Inferior parietal cortex (tissue), 1 donor: Measurements from ENCODE around the gene CPEB2.
A peak's percentile ranks its signal among the peaks of the same experiment; 100 is the strongest.
"Not testable (repeated sequence)": the region's sequence is repeated elsewhere in the genome, so short reads cannot be mapped to it uniquely, and the experiment has no call there.

Source experiments
- DNase-seq: peaks from one replicate; pipeline ENCODE4 v3.0.0-alpha.2; 2016; ENCODE audit errors: extremely low spot score

The CPEB2 gene

DNA sequence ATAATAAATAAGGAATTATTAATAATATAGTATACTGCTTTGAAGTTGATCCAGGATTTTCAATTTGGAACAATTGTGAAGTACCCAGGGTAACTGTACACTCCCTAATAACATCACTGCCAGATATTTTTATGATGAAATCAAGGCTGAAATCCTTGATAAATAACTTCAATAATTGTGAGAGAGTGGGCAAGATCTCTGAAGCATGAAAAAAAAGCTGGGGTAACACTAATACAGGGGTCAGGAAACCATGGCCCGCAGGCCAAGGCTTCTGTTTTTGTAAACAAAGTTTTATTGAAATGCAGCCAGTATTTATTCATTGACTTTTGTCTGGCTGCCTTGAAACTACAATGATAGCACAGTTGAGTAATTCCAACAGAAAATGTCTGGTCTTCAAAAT is 41.6 kb downstream of the CPEB2 start:
- DNase-seq = no peak

DNA sequence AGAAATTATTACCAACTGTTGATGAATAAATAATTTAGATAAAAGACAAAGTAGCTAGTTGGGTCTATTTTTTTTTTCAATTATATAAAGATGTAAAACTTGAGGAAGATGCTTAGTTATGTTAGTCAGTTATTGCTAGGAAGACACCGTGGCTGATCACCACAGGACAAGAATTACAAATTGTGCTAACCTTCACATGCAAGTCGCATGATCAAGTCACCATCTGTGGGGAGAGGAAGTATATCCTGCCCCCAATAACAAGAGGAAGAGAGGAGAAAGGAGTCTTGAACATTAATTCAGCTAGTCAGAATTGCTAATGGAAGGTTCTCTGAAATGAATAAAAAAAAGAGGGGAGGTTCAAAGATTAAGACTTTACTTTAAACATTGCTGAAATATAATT is 52.3 kb downstream of the CPEB2 start:
- DNase-seq = no peak

DNA sequence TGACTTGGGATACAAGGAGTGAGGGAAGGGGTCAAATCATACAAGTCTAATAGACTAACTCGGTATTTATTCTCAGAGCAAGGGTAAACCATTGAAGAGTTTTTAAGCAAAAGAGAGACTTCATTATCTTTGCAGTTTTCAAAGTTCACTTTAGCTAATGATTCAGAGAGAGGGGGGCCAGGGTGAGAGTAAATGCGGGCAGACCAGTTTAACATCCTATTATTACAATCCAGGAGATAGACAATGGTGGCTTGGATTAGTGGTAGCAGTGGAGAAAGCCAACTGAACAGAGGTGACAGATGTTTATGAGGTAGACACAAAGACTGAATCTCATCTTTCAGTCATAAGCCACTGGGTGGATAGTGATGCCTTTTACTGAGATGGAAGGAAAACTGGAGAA is 57.9 kb downstream of the CPEB2 start:
- DNase-seq = no peak

DNA sequence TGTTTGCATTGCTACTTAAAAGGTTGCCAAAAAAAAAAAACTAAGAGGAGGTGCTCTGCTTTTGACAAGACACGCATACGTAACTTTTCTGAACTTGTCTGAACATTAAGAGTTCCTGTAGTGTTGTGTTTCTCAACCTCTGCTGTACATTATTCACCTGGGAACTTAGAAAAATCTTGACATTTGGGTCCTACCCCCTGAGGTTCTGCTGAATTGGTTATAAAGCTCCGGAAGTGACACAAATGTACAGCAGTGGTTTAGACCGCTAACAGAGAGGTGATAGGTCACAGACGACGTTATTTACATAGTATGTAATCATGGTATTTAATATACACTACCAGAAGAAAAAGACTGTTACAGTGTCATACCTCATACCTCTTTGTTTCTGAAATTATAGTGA is 61.1 kb downstream of the CPEB2 start:
- no peak for DNase-seq

DNA sequence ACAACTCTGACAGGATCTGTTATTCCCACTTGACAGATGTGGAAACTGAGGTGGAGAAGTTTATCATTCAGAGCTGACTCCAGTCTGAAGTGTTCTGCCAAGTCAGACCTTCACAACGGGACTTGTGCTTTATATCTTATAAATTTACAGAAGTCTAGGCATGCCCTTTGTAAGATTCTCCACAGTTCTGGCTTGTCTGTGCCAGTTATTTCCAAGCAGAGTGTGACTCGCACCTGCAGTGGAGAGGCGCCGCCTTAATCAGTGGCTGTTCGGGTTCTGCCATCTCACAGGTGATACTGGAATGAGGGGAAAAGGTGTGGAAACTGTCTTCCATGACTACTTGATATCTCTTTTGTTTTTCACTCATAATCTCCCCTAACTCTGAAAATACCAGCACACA is 63.2 kb downstream of the CPEB2 start:
- DNase-seq = no peak

DNA sequence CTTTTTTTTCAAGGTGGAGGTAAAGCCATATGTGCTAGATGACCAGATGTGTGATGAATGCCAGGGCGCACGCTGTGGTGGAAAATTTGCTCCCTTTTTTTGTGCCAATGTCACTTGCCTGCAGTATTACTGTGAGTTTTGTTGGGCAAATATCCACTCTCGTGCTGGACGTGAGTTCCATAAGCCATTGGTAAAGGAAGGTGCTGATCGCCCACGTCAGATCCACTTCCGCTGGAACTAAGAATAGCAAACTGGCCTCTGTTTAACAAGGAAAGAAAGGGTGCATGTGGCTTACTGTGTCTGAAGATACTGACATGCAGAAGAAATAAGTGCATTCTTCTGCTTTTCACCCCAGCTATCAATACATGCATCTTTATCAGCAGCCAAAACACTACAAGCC is 63.9 kb downstream of the CPEB2 start:
- DNase-seq = no peak

DNA sequence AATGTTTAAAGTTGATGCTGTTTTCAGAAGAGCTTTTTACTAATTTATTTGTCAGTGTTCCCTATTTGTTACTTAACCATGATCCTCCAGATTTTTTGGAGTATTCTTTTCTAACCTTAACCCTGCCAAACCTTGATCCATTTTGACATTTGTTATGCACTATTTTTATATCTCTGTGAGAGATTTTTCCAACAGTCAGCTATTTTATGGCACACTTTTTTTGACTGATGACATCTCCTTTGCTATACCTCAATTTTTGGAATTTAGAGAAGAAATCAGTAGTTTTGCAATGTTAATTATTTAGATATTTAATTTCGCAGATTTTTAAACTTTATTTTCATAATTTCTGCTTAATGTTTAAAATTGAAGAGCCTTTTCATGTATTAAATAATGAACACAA is 66.0 kb downstream of the CPEB2 start:
- DNase-seq = no peak

DNA sequence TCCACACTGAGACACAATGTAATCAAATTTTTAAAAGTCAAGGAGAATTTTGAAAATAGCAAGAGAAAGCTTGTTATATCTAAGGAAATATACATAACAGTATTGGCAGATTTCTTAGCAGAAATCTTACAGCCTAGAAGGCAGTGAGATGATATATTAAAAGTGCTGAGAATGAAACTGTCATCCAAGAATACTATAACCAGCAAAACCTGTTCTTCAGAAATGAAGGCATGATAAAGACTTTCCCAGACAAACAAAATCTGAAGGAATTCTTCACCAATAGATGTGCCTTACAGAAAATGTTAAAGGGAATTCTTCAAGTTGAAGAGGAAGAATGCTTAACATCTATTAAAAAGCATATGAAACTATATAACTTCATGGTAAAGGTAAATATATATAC is 73.6 kb downstream of the CPEB2 start:
- no peak for DNase-seq

DNA sequence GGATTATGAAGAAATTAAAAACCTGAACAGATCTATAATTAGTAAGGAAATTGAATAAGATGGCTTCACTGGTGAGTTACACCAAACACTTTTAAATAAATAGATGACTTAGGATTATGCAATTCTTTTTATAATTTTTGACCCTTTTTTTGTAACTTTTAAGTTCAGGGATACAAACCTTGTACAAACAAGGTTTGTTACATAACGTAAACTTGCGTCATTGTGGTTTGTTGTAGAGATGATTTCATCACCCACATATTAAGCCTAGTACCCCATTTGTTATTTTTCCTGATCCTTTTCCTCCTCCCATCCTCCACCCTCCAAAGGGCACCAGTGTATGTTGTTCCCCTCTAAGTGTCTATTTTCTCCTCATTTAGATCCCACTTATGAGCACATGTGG is 75.7 kb downstream of the CPEB2 start:
- no peak for DNase-seq

DNA sequence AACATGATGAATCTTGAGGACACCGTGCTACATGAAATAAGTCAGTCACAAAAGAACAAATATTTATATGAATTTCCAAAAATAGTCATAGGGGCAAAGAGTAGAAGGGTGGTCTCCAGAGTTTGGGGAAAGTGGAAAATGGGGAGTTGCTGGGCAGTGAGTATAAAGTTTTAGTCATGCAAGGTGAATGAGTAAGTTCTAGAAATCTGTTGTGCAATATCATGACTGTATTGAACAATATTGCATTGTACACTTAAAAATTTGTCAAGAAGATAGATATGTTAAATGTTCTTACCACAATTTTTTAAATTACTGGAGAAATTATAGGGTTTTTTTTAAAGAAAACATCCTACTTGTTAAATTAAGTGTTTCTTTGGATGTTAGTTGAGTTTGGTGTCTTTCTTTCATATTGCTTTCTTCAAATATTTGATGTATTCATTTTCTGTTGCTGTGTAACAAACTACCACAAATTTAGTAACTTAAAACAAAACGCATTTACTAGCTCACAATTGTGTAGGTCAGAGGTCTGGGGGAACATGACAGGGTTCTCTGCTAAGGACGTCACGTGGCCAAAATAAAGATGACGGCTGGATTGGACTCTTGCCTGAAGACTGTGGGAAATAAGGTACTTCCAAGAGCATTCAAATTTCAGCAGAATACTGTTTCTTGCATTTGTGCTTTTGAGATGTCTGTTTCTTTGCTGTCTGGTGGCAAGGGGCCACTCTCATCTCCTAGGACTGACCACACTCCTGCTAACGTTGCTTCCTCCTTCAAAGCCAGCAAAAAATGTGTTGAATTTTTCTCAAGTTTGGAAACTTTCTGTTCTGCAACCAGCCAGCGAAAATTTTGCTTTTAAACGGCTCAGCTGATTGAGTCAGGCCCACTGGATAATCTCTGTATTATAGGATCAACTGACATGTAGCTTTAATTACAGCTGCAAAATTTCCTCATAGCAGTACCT is 76.7 kb downstream of the CPEB2 start:
- no peak for DNase-seq

DNA sequence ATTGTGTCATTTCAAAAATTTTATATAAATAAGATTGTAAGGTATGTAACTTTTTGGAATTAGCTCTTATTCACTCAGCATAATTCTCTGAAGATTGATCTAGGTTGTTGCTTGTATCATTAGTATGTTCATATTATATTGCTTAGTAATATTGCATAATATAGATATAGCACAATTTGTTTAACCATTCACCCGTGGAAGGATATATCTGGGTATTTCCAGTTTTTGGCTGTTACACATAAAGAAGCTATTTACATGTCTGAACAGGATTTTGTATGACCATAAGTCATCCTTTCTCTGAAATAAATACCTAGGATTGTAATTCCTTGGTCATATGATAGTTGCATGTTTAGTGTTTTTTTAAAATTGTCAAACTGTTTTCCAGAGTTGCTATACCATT is 82.5 kb downstream of the CPEB2 start:
- no peak for DNase-seq

DNA sequence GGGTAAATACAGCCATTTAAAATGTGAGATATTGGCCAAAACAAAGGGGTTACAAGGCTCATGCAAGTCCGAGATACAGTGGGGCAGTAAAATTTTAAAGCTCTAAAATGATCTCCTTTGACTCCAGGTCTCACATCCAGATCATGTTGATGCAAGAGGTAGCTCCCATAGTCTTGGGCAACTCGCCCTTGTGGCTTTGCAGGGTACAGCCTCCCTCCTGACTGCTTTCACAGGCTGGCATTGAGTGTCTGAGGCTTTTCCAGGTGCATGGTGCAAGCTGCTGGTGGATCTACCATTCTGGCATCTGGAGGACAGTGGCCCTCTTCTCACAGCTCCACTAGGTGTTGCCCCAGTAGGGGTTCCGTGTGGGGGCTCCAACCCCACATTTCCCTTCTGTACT is 83.5 kb downstream of the CPEB2 start:
- not testable (repeated sequence) for DNase-seq

DNA sequence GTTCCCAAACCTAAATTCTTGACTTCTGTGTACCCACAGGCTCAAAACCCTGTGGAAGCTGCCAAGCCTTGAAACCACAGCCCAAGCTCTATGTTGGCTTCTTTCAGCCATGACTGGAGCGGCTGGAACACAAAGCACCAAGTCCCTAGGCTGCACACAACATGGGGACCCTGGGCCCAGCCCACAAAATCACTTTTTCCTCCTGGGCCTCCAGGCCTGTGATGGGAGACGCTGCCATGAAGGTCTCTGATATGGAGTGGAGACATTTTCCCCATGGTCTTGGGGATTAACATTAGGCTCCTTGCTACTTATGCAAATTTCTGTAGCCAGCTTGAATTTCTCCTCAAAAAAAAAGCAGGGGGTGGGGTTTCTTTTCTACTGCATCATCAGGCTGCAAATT is 84.0 kb downstream of the CPEB2 start:
- DNase-seq = not testable (repeated sequence)

DNA sequence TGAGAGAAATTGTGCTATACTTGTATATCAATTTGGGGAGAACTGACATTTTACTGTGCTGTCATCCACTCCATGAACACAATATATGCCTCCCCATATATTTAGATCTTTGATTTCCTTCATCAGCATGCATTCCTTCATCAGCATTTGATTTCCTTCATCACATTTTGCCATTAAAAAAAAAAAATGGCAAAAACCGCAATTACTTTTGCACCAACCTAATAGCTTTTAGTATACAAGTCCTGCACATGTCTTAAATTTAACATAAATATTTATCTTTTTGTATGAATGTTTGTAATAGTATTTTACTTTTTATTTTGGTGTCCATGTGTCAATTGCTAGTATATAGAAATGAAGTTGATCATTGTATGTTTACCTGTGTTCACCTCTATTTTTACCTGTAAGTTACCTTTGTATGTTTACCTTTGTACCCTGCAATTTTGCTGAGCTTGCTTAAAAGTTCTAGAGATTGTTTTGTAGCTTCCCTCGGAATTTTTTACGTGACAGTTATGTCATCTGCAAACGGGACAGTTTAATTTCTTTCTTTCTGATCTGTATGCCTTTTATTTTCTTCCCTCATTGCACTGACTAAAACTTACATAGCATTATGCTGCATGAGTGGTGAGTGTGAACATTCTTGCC is 86.2 kb downstream of the CPEB2 start:
- no peak for DNase-seq

DNA sequence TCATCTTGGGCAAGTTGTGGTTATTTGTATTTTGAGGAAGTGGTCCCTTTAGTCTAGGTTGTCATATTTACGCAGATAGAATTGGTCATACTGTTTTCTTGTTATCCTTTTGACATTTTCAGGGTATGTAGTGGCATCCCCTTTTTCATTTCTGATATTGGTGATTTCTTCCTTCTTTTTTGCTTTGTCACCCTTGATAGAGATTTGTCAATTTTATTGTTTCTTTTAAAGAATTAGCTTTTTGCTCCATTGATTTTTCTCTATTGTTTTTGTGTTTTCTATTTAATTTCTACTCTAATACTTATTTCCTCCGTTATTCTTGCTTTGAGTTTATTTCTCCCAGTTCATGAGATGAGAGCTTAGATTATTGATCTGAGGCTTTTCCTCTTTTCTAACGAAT is 87.7 kb downstream of the CPEB2 start:
- no peak for DNase-seq

DNA sequence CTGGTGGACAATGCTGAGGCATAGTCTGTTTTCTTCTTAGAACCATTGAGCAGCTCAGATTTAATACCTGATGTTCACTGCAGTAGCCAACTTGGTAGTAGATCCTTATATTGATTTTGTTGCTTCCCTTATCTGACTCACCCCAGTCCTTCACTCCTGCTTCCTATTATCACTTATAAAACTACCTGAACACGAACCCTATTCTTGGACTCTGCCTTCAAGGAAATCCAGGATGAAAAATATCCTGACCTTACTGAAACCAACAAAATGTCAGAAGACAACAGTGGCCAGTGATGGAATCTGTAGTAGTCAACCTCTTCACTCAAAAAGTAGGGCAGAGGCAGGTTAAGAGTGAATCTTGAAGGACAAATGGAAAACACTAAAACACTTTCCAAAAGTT is 98.1 kb downstream of the CPEB2 start:
- DNase-seq = no peak

DNA sequence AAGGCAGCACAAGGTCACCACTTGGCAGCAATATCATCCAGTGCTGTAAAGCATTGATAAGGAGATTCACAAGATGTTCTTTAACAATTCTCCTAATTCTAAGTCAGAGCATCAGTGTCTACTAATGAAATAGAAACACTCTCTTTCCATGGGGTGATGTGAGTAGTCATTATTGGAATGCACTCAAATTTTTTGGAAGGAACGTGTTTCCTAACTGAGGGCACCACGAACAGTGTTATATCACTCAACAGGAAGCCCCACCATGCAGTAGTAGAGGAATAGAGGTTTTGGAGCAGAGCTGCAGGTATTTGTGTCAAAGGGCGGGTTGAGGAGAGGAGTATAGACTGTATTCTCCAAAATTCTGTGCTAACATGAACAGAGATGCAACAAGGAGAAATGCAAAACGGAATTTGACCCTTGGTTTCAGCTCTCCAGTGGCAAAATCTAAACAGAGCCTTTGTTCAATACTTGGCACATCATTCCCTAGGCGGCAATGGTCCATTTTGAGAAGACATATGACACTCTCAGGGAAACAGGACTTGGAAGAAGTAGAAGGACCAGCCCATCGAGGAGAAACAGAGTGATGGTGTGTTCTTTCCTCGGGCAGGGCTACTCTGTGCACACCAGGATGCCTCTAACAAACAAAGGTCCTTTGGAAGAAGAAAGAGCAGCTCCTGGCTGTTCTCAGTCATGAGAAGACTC is 98.9 kb downstream of the CPEB2 start:
- DNase-seq = peak; percentile 75

DNA sequence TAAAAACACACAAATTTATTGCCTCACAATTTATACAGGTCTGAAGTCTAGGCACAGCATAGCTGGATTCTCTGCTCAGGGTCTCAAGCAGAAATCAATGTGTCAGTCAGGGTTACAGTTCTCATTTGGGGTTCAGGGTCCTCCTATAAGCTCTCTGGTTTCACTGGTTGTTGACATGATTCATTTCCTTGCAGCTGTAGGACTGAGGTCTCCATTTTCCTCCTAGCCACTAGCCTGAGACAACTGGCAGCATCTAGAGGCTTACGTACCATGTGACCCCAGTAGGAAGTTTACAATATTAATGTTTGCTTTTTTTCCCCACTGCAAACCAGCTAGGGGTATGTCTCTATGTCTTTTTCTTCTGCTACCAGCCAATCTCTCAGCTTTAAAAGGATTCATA is 102.5 kb downstream of the CPEB2 start:
- DNase-seq = no peak

DNA sequence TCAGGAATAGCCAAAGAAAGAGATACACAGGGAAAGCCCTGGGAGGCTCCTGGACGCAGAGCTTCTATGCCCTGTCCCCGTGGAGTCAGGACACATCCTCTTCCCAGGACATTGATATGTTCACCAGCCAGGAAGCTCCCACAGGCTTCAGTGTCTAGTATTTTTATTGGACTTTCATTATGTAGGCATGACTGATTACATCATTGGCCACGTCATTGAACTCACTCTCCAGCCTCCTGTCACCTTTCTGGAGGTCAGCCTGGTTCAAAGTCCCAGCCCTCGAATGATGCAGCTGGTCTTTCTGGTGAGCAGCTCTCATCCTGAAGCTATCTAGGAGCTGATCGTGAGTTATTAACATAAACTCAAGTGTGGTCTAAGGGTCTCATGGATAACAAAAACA is 104.1 kb downstream of the CPEB2 start:
- DNase-seq = no peak

DNA sequence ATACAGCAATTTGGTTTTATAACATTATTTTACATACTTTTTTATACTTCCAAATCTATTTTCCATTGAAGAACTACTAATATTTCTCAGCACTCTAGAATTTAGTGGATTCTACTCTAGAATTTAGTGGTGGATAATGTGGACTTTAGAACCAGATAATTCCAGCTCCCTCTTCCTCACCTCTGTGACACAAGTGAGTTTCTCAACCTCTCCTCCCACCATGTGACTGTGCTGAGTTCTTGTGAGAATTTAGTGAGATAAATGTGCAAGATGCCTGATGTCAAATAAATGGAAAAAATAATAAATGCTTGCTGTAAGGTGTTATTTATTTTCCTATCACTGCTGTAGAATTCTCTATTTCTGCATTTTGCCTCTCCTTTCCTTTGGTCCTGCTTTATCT is 107.3 kb downstream of the CPEB2 start:
- no peak for DNase-seq

DNA sequence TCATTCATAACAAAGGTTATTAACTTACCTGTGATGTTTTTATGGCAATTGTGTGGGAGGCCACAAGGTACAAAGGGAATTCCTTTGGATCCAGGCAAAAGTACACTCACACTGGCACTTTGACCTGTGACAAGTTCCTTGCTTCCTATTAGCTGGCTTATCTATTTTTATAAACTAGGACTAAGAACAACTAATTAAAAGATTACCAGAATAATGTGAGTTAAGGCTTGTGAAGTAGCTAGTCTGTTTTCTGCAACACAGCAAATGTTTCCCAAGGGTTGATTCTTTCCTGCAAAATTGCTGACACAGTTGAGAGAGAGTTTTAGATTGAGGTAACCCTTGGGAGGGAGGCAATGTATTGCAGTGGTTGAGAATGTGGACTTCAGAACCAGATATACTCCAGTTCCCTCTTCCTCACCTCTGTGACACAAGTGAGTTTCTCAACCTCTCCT is 107.9 kb downstream of the CPEB2 start:
- no peak for DNase-seq

DNA sequence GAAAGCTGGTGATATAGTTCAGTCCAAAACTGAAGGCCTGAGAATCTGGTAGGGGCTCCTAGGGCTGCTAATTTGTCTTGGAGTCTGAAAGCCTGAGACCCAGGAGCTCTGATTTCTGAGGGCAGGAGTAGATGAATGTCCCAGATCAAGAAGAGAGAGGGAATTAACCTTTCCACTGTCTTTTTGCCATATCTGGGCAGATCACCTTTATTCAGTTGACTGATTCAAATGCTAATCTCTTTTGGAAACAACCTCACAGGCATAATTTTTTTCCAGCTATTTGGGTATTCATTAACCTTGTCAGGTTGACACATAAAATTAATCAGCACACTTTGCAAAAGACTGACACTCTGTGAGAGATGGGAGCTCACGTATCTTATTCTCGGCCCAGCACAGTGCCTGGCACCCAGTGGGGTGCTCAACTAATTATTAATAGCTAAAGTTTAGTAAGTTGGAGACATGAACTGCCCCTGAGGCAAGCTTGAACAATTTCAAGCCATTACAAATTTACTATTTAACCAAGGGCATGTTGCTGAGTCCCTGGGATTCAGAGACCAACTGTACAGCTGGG is 114.3 kb downstream of the CPEB2 start:
- no peak for DNase-seq
